Testis (tissue), 5 donors: ENCODE data around the gene C9orf50. TPM values are rescaled to one million over a fixed set of nuclear protein-coding genes. Genes with fewer than 3 reads are reported as not detected.
A peak's percentile ranks its signal among the peaks of the same experiment; 100 is the strongest.

ENCODE experiments used
- DNase-seq: peaks from one replicate; pipeline ENCODE4 v3.0.0-alpha.2; 2019
- H3K27ac ChIP-seq, 2 donors: fragments of 200-600 bp; sonication (generic); one replicate each; pipeline ENCODE4 v1.5.1; 2019
- H3K27me3 ChIP-seq: fragments of 200-600 bp; sonication (generic); one replicate; pipeline ENCODE4 v1.5.1; 2019
- H3K36me3 ChIP-seq: fragments of 200-600 bp; sonication (generic); one replicate; pipeline ENCODE4 v1.5.1; 2017; ENCODE audit warnings: low read depth; ENCODE audit errors: missing control alignments
- H3K4me1 ChIP-seq: fragments of 200-600 bp; sonication (generic); one replicate; pipeline ENCODE4 v1.5.1; 2019
- H3K4me3 ChIP-seq, 2 donors: fragments of 200-600 bp; sonication (generic); one replicate each; pipeline ENCODE4 v1.5.1; 2017 to 2019
- H3K9me3 ChIP-seq: fragments of 200-600 bp; sonication (generic); one replicate; pipeline ENCODE4 v1.5.1; 2017
- POLR2A ChIP-seq: fragments of 450-650 bp; IDR thresholded peaks from one replicate; pipeline ENCODE4 v1.6.1; 2017; ENCODE audit warnings: antibody characterized with exemption, mild to moderate bottlenecking, moderate library complexity
- WGBS, 2 donors: methylation state at CpG; one replicate each; pipeline ENCODE4 v1.1.5; 2018; 5-methylcytosine and 5-hydroxymethylcytosine counted together
- intact Hi-C: fragments of 100-400 bp; cut with DNase I; formaldehyde crosslinking; loops from one replicate; pipeline ENCODE4 v1.15.1; 2023; ENCODE audit warnings: low total_unique reads
- long read RNA-seq, 2 donors: transcript quantifications; one replicate each; lab custom pipeline, GENCODE V29; 2026
- polyA plus RNA-seq: library from polyadenylated mRNA; stranded (reverse); fragments of 350-450 nt; fragmentation: Illumina TruSeq; extraction: RNeasy Lipid Tissue Mini Kit (QIAGEN cat#74804); gene quantifications from one replicate; pipeline ENCODE4 v1.2.3, GENCODE V29; 2014; ENCODE audit warnings: low read depth, low replicate concordance; ENCODE audit not compliant: insufficient read depth
- total RNA-seq, 2 donors: library from RNA; depleted of rRNA; stranded (reverse); fragments of >200 nt; gene quantifications; one replicate each; pipeline ENCODE4 v1.2.3, GENCODE V29; 2016
- TF ChIP-seq, protein P1 (sequence below), 3 experiments: fragments of 450-650 bp in 2 of 3; fragments of 200-600 bp in 1 of 3; sonication (generic) in 1 of 3; IDR thresholded peaks; one replicate each; pipeline ENCODE4 v1.5.1; 2016 to 2019; ENCODE audit warnings: antibody characterized with exemption in 3 of 3, mild to moderate bottlenecking in 2 of 3, moderate library complexity in 1 of 3

C9orf50 gene, protein sequence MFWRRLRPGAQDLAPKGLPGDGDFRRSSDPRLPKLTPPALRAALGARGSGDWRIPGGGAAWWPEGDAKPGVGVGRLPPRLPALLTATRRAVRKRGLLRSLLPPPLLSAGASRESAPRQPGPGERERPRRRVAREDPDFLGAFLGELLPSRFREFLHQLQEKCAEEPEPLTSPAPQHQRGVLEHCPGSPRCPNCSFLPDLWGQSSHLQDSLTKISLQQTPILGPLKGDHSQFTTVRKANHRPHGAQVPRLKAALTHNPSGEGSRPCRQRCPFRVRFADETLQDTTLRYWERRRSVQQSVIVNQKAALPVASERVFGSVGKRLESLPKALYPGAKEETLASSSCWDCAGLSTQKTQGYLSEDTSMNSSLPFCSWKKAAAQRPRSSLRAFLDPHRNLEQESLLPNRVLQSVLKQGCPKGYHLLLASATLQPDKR
- total RNA-seq (1 to 10 TPM; 3.7 to 9.4 TPM), polyA plus RNA-seq (14.6 TPM)
- long read RNA-seq, donor 1 = 0 reads
- long read RNA-seq, donor 2 = 0 reads

DNA sequence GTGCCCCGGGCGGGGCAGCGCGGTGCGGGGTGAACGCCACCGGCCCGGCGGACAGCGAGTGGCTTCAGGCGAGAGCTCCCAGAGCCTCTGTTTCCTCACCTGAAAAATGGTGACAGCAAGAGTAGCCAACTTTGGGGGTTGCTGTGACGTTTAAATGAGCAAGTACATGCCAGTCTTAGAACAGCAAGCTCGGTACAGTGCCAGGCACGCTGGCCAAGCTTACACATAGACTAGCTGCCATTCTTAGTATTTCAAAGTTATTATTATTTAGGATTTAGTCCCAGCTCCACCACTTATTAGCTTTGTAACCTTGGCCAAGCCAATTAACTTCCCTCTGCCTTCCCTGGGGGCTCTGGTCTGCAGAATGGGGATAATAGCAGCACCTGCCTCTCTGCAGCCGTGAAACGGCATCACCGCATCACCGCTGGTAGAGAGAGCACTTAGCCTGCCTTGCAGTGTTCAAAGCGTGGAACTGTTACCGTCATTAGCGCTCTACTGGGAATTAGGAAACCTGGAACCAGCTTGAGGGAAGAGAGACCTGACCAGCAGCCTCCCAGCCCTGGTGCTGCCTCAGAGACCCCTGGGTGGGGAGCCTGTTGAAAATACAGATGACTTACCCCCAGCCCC is at the start of gene C9orf50:
Gene C9orf50, minus strand, starts transcription at position 433 of the 627 bp plus-strand sequence. CDS start 527 bp downstream, outside the sequence.
- intact Hi-C loops = no loop called here
- Histone ChIP-seq H3K36me3 (no peaks in the 10 kb centered on the region), H3K27me3 (no peaks in the 10 kb centered on the region), H3K4me1 (peaks cover 8% of the 10 kb centered on the region), H3K27ac (no peak within 1 kb of the TSS), H3K4me3 (peak within 1 kb of the TSS; percentile 53 to 61), H3K9me3 (no peaks in the 10 kb centered on the region)
- no peak for DNase-seq
- no peak for TF ChIP-seq POLR2A
- TF ChIP-seq, protein P1, sequence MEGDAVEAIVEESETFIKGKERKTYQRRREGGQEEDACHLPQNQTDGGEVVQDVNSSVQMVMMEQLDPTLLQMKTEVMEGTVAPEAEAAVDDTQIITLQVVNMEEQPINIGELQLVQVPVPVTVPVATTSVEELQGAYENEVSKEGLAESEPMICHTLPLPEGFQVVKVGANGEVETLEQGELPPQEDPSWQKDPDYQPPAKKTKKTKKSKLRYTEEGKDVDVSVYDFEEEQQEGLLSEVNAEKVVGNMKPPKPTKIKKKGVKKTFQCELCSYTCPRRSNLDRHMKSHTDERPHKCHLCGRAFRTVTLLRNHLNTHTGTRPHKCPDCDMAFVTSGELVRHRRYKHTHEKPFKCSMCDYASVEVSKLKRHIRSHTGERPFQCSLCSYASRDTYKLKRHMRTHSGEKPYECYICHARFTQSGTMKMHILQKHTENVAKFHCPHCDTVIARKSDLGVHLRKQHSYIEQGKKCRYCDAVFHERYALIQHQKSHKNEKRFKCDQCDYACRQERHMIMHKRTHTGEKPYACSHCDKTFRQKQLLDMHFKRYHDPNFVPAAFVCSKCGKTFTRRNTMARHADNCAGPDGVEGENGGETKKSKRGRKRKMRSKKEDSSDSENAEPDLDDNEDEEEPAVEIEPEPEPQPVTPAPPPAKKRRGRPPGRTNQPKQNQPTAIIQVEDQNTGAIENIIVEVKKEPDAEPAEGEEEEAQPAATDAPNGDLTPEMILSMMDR (IDR thresholded peaks at IDR 0.05) = no peak
- 20 to 23% methylated on average over 5 to 21 of the region's 21 CpGs for WGBS, 2 donors

DNA sequence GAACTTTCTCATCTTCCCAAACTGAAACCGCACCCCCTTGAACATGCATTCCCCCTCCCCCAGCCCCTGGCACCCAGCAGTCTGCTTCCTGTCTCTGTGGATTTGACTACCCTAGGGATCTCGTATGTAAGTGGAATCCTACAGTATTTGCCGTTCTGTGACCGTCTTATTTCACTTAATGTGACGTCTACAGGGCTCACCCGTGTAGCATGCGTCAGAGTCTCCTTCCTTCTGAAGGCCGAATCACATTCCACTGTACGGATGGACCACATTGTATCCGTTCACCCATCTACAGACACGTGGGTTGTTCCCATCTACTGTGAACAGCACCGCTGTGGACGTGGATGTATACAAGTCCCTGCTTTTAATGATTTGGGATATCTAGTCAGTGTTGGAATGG is 49.0 kb upstream of the C9orf50 start:
- H3K27me3 ChIP-seq = no peaks in the 10 kb centered on the region
- TF ChIP-seq, protein P1 (IDR thresholded peaks at IDR 0.05) = no peak
- no peak for TF ChIP-seq POLR2A
- H3K9me3 ChIP-seq = no peaks in the 10 kb centered on the region
- intact Hi-C loops = no loop called here
- H3K4me1 ChIP-seq = no peaks in the 10 kb centered on the region
- no peak overlapping the region for H3K27ac ChIP-seq
- H3K4me3 ChIP-seq = no peak overlapping the region
- H3K36me3 ChIP-seq = no peaks in the 10 kb centered on the region
- peak; percentile 55 for DNase-seq
- 71 to 82% methylated on average over 13 of the region's 13 CpGs for WGBS, 2 donors

DNA sequence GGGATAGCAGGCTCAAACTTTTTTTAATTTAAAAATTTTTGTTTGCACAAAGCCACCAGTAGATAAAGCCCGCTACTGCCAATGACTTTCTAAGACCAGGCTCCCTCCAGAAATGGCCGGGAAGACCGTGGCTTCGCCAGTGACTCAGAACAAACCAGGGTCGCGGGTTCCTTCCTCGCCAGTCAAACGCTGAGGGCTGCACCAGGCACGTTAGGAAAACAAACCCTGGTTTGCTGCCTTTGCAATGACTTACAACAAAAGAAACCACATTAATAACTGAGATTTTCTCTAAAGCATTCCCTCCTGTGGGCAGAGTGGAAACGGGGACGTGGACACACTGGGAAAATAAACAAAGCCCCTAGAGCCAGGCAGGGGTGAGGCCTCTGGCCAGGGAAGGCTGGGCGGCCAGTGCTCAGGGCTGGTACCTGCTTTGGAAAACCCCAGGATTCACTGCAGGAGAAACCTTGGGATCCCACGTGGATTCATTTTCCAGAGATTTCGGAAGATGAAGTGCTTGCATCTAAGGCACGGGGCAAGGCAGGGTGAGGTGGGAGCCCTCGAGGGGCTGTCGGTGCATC is 48.3 kb upstream of the C9orf50 start:
- TF ChIP-seq, protein P1 (IDR thresholded peaks at IDR 0.05) = no peak
- no peak for TF ChIP-seq POLR2A
- intact Hi-C loops = no loop called here

DNA sequence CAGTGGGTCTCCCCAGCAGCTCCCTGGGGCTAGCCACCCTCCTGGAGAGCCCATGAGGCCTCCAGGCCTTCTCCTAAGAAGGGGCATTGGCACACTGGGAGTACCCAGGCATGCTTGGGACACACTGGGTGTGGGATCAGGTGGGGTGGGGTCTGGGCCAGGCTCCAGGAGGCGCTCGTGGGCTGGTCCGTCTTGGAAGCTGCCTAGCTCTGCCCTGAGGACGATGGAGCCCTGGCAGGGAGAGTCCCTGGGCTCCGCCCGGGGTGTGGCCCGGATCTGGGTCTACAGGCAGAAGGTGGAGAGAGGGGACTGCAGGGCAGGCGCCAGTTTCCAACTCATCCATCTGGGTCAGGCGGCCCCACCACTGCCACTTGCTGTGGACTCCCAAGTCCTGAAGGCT is 46.9 kb upstream of the C9orf50 start:
- no peaks in the 10 kb centered on the region for H3K9me3 ChIP-seq
- no peak for DNase-seq
- H3K27ac ChIP-seq = no peak overlapping the region
- H3K4me1 ChIP-seq = no peaks in the 10 kb centered on the region
- 97% methylated on average over 6 of the region's 9 CpGs; no CpG with 5 or more reads in 1 of the 2 donors for WGBS, 2 donors
- intact Hi-C loops = no loop called here
- no peaks in the 10 kb centered on the region for H3K36me3 ChIP-seq
- H3K27me3 ChIP-seq = no peaks in the 10 kb centered on the region
- no peak overlapping the region for H3K4me3 ChIP-seq
- TF ChIP-seq POLR2A = no peak
- TF ChIP-seq, protein P1 (IDR thresholded peaks at IDR 0.05) = no peak

More for the DNA sequence above, 48.3 kb upstream of the C9orf50 start:
- Histone ChIP-seq H3K9me3 (no peaks in the 10 kb centered on the region), H3K27me3 (no peaks in the 10 kb centered on the region), H3K4me1 (no peaks in the 10 kb centered on the region), H3K27ac (no peak overlapping the region), H3K4me3 (no peak overlapping the region), H3K36me3 (no peaks in the 10 kb centered on the region)
- no peak for DNase-seq
- 81 to 84% methylated on average over 17 of the region's 17 CpGs for WGBS, 2 donors
